H1 (cell line): ENCODE data around the gene ADGRV1. TPM values are rescaled to one million over a fixed set of nuclear protein-coding genes. Genes with fewer than 3 reads are reported as not detected.

Experiments
- CTCF ChIA-PET: fragments of 300-600 bp; sonication (Branson Sonifier 250); formaldehyde crosslinking; loops from one replicate; lab custom pipeline; 2021; ENCODE audit not compliant: partially characterized antibody; lab: Charles Lee
- POLR2A ChIA-PET: fragments of 300-600 bp; sonication (Branson Sonifier 250); formaldehyde crosslinking; loops from one replicate; lab custom pipeline; 2021; ENCODE audit warnings: inconsistent platforms; ENCODE audit not compliant: partially characterized antibody; lab: Charles Lee
- DNase-seq, 2 experiments: peaks; one replicate each; pipeline versions ENCODE4 v3.0.0 to v3.0.0-alpha.2; 2010 to 2022; ENCODE audit warnings: low spot score in 2 of 2, low read depth in 1 of 2, mixed read lengths in 1 of 2
- FAIRE-seq: peaks from 2 replicates; lab custom pipeline; 2011; peaks lifted over from hg19 to GRCh38; lab: Jason Lieb, UNC
- H2AFZ ChIP-seq: 2 replicates; pipeline ENCODE4 v1.8.1; 2012; ENCODE audit warnings: low read length, inconsistent platforms
- H2AK5ac ChIP-seq: 2 replicates; pipeline ENCODE4 v1.6.1; 2013; ENCODE audit warnings: low read depth, low read length
- H2BK120ac ChIP-seq: replicated peaks from 2 replicates; pipeline ENCODE3; 2013; ENCODE audit warnings: low read depth, low read length, inconsistent platforms
- H2BK12ac ChIP-seq: 2 replicates; pipeline ENCODE4 v1.6.1; 2013; ENCODE audit warnings: low read depth, low read length
- H2BK15ac ChIP-seq: 2 replicates; pipeline ENCODE4 v1.6.1; 2013; ENCODE audit warnings: low read length
- H2BK20ac ChIP-seq: 2 replicates; pipeline ENCODE4 v1.6.1; 2013; ENCODE audit warnings: low read length
- H2BK5ac ChIP-seq: 2 replicates; pipeline ENCODE4 v1.6.1; 2013; ENCODE audit warnings: low read depth, low read length
- H3K14ac ChIP-seq: 2 replicates; pipeline ENCODE4 v1.6.1; 2013; ENCODE audit warnings: inconsistent platforms; ENCODE audit not compliant: insufficient read length
- H3K18ac ChIP-seq: 2 replicates; pipeline ENCODE4 v1.6.1; 2013; ENCODE audit warnings: low read length; ENCODE audit errors: extremely low read depth
- H3K23ac ChIP-seq: 2 replicates; pipeline ENCODE4 v1.6.1; 2013; ENCODE audit warnings: inconsistent platforms; ENCODE audit not compliant: insufficient read length
- H3K23me2 ChIP-seq: 2 replicates; pipeline ENCODE4 v1.6.1; 2013; ENCODE audit warnings: low read depth, low read length
- H3K27ac ChIP-seq: 2 replicates; pipeline ENCODE4 v1.6.1; 2011; ENCODE audit warnings: low read depth, low read length, inconsistent platforms
- H3K27me3 ChIP-seq, 4 experiments: replicated peaks in 1 of 4; 1 replicate in 1 of 4; 2 replicates in 3 of 4; pipeline versions ENCODE4 v1.6.1 to v1.8.1; 2011 to 2013; ENCODE audit warnings: low read length in 3 of 4, mild to moderate bottlenecking in 3 of 4, inconsistent platforms in 2 of 4, mixed read lengths in 2 of 4, moderate library complexity in 1 of 4; ENCODE audit not compliant: control insufficient read depth in 3 of 4, insufficient read depth in 3 of 4; ENCODE audit errors: extremely low read depth in 1 of 4
- H3K36me3 ChIP-seq, 4 experiments: 2 replicates each; pipeline versions ENCODE4 v1.6.1 to v1.8.1; 2011 to 2013; ENCODE audit warnings: mild to moderate bottlenecking in 4 of 4, low read length in 3 of 4, moderate library complexity in 2 of 4, control low read depth in 1 of 4, inconsistent platforms in 1 of 4; ENCODE audit not compliant: insufficient read depth in 4 of 4, control insufficient read depth in 2 of 4
- H3K4ac ChIP-seq: replicated peaks from 2 replicates; pipeline ENCODE3; 2013; ENCODE audit warnings: low read length, low read depth, mixed read lengths, inconsistent platforms; ENCODE audit not compliant: insufficient read length
- H3K4me1 ChIP-seq, 4 experiments: replicated peaks in 1 of 4; 1 replicate in 1 of 4; 2 replicates in 3 of 4; pipeline versions ENCODE4 v1.6.1 to v1.8.1; 2011 to 2013; ENCODE audit warnings: low read length in 3 of 4, inconsistent platforms in 2 of 4, mixed read lengths in 1 of 4; ENCODE audit not compliant: insufficient read depth in 4 of 4, control insufficient read depth in 3 of 4
- H3K4me2 ChIP-seq, 2 experiments: 2 replicates each; pipeline versions ENCODE4 v1.6.1 to v1.8.1; 2011 to 2013; ENCODE audit warnings: low read depth in 2 of 2, low read length in 2 of 2, control low read depth in 1 of 2, inconsistent platforms in 1 of 2, mild to moderate bottlenecking in 1 of 2; ENCODE audit not compliant: insufficient read depth in 1 of 2
- H3K4me3 ChIP-seq, 4 experiments: fragments of 200-600, 300-600 bp in 1 of 4; sonication (generic), shearing (Covaris generic), sonication (Bioruptor Twin) in 1 of 4; 2 replicates each; pipeline versions ENCODE4 v1.5.1 to v1.8.1; 2011 to 2016; ENCODE audit warnings: low read length in 4 of 4, low read depth in 3 of 4, control low read depth in 2 of 4, inconsistent platforms in 2 of 4, mild to moderate bottlenecking in 2 of 4, mixed read lengths in 1 of 4, moderate library complexity in 1 of 4; ENCODE audit not compliant: insufficient read depth in 2 of 4; ENCODE audit errors: extremely low read depth in 1 of 4
- H3K56ac ChIP-seq: replicated peaks from 2 replicates; pipeline ENCODE3; 2013; ENCODE audit warnings: low read depth, mild to moderate bottlenecking, mixed read lengths, low read length, inconsistent platforms; ENCODE audit not compliant: insufficient read length
- H3K79me1 ChIP-seq: 2 replicates; pipeline ENCODE4 v1.6.1; 2013; ENCODE audit warnings: low read depth, low read length, control low read depth
- H3K79me2 ChIP-seq, 2 experiments: 2 replicates each; pipeline versions ENCODE4 v1.6.1 to v1.8.1; 2012 to 2013; ENCODE audit warnings: low read length in 2 of 2, mild to moderate bottlenecking in 2 of 2, inconsistent platforms in 1 of 2; ENCODE audit not compliant: insufficient read depth in 2 of 2, control insufficient read depth in 1 of 2
- H3K9ac ChIP-seq, 4 experiments: replicated peaks in 1 of 4; 1 replicate in 1 of 4; 2 replicates in 3 of 4; pipeline versions ENCODE4 v1.6.1 to v1.8.1; 2011 to 2013; ENCODE audit warnings: low read depth in 3 of 4, low read length in 3 of 4, control low read depth in 2 of 4, mild to moderate bottlenecking in 2 of 4, moderate library complexity in 2 of 4, inconsistent platforms in 1 of 4; ENCODE audit errors: extremely low read depth in 1 of 4
- H3K9me3 ChIP-seq, 2 experiments: 2 replicates each; pipeline versions ENCODE4 v1.6.1 to v1.8.1; 2012 to 2013; ENCODE audit warnings: mild to moderate bottlenecking in 2 of 2, moderate library complexity in 2 of 2, control low read depth in 1 of 2, inconsistent platforms in 1 of 2, low read depth in 1 of 2, low read length in 1 of 2, mixed read lengths in 1 of 2; ENCODE audit not compliant: insufficient read depth in 2 of 2
- H4K20me1 ChIP-seq, 2 experiments: replicated peaks in 1 of 2; 2 replicates each; pipeline versions ENCODE3 to v1.8.1; 2011 to 2013; ENCODE audit warnings: inconsistent platforms in 2 of 2, low read length in 2 of 2, mild to moderate bottlenecking in 1 of 2; ENCODE audit not compliant: insufficient read depth in 2 of 2, control insufficient read depth in 1 of 2
- H4K5ac ChIP-seq: 2 replicates; pipeline ENCODE4 v1.6.1; 2013; ENCODE audit warnings: low read length, low read depth, mixed read lengths, inconsistent platforms; ENCODE audit not compliant: insufficient read length
- H4K8ac ChIP-seq: 2 replicates; pipeline ENCODE4 v1.8.0; 2013; ENCODE audit warnings: mild to moderate bottlenecking, moderate library complexity, low read length, inconsistent platforms; ENCODE audit not compliant: insufficient read depth; ENCODE audit errors: extremely low read depth
- H4K91ac ChIP-seq: replicated peaks from 2 replicates; pipeline ENCODE3; 2013; ENCODE audit warnings: low read length, mixed read lengths, inconsistent platforms; ENCODE audit not compliant: insufficient read length
- EZH2 ChIP-seq: fragments of 200-600 bp; sonication (generic); IDR thresholded peaks from 2 replicates; pipeline ENCODE4 v1.7.1; 2012; ENCODE audit warnings: low read depth, mild to moderate bottlenecking, moderate library complexity, low read length, inconsistent platforms; ENCODE audit not compliant: severe bottlenecking
- MAX ChIP-seq: IDR thresholded peaks from 2 replicates; pipeline ENCODE4 v1.6.1; 2012; ENCODE audit warnings: inconsistent platforms
- PHF8 ChIP-seq: fragments of 200-600 bp; sonication (generic); conservative IDR thresholded peaks from 2 replicates; pipeline ENCODE4 v1.7.1; 2012; ENCODE audit warnings: low read depth, mild to moderate bottlenecking, inconsistent platforms, low read length, moderate library complexity
- POU5F1 ChIP-seq: IDR thresholded peaks from 2 replicates; pipeline ENCODE4 v1.6.1; 2011; ENCODE audit warnings: low read depth, mild to moderate bottlenecking, low read length, moderate library complexity
- RNF2 ChIP-seq: fragments of 200-900, 300-1000 bp; sonication (generic); IDR thresholded peaks from 2 replicates; pipeline ENCODE4 v1.7.1; 2016; ENCODE audit warnings: borderline replicate concordance, low read depth, mild to moderate bottlenecking, antibody characterized with exemption, low read length; ENCODE audit not compliant: poor library complexity, severe bottlenecking; ENCODE audit errors: missing control alignments
- WGBS, 2 experiments: shearing (Covaris generic) in 1 of 2; methylation state at CpG; one replicate each; pipeline versions ENCODE4 v1.1.6 to v1.1.7; 2013 to 2015; ENCODE audit warnings: low lambda C conversion rate in 2 of 2, mixed read lengths in 2 of 2, inconsistent platforms in 1 of 2, low coverage in 1 of 2, missing lambda C conversion rate in 1 of 2; ENCODE audit not compliant: insufficient replicate concordance in 2 of 2, insufficient coverage in 1 of 2, insufficient read length in 1 of 2; ENCODE audit errors: extremely low coverage in 1 of 2, missing lambda C conversion rate in 1 of 2; 5-methylcytosine and 5-hydroxymethylcytosine counted together
- polyA plus RNA-seq, 7 experiments: library from polyadenylated mRNA; depleted of rRNA in 3 of 7; stranded (reverse) in 5 of 7; unstranded in 2 of 7; fragments of >200 nt in 5 of 7; fragments of 200-250 nt in 2 of 7; gene quantifications; 1 replicate in 5 of 7; 2 replicates in 1 of 7; 4 replicates in 1 of 7; pipeline versions ENCODE4 v1.2.1 to v1.2.3, GENCODE V29; 2011 to 2013; ENCODE audit warnings: missing spikeins in 2 of 7, mixed read lengths in 2 of 7
- total RNA-seq: library from RNA; stranded (reverse); fragmentation: NEBNext Ultra II Directional; extraction: Animal tissue kit (Norgen Biotek cat#: 25700); gene quantifications from 2 replicates; pipeline ENCODE4 v1.2.1, GENCODE V29; 2021

Gene ADGRV1
- total and polyA plus RNA-seq, 2 of the 8 experiments (the other 6 are each of a cell fraction or from before 2014, with no cell fraction given) = 53.1 to 62.2 TPM

- H2BK15ac ChIP-seq = no peak overlapping the region
- H4K20me1 ChIP-seq = no peaks in the 10 kb centered on the region
- ChIA-PET CTCF (interaction anchor here (0.8 kb wide), 1 partner anchor 47 kb away, joined by 3 read pairs; no protein-coding TSS in a partner anchor), POLR2A (no interaction called here)
- no peak overlapping the region for H2BK20ac ChIP-seq
- H2AFZ ChIP-seq = no peak overlapping the region
- H3K18ac ChIP-seq = no peak overlapping the region
- no peak overlapping the region; a peak in 1 of 7 replicates for H3K9ac ChIP-seq
- H3K23ac ChIP-seq = no peak overlapping the region
- no peaks in the 10 kb centered on the region; a peak in 1 of 4 replicates for H3K79me2 ChIP-seq
- H2BK12ac ChIP-seq = no peak overlapping the region
- no peak overlapping the region for H3K4me3 ChIP-seq
- no peak overlapping the region for H3K27ac ChIP-seq
- H3K79me1 ChIP-seq = no peaks in the 10 kb centered on the region
- no peaks in the 10 kb centered on the region for H3K9me3 ChIP-seq
- TF ChIP-seq RNF2 (no peak), EZH2 (no peak), MAX (no peak), POU5F1 (no peak), PHF8 (no peak)
- no peaks in the 10 kb centered on the region; the same call in 1 of the 2 replicates for H3K23me2 ChIP-seq
- no peak overlapping the region for H4K8ac ChIP-seq
- no peak overlapping the region for H4K5ac ChIP-seq
- no peak overlapping the region for H3K4ac ChIP-seq
- no peaks in the 10 kb centered on the region for H3K4me1 ChIP-seq
- FAIRE-seq = no peak
- no peak overlapping the region for H2BK120ac ChIP-seq
- no peak overlapping the region for H3K56ac ChIP-seq
- H3K4me2 ChIP-seq = no peak overlapping the region
- DNase-seq = no peak
- H3K14ac ChIP-seq = no peak overlapping the region
- no peak overlapping the region for H2AK5ac ChIP-seq
- H4K91ac ChIP-seq = no peak overlapping the region
- WGBS, 2 experiments = 91% methylated on average over 1 of the region's 1 CpG; no CpG with 5 or more reads in 1 of the 2 experiments
- H3K27me3 ChIP-seq = no peaks in the 10 kb centered on the region
- no peak overlapping the region for H2BK5ac ChIP-seq
- no peaks in the 10 kb centered on the region; a peak in 1 of 8 replicates for H3K36me3 ChIP-seq
These were observed 457.7 kb downstream of the ADGRV1 start for GRCh38 chr5:91016322-91016721.
